Astrocyte (in vitro differentiated cells and primary cell): ENCODE data around the gene INO80.

Source experiments
- CTCF ChIP-seq: IDR thresholded peaks from 2 replicates; pipeline ENCODE4 v1.5.1; 2011; ENCODE audit warnings: low read depth, mild to moderate bottlenecking, inconsistent platforms, low read length, moderate library complexity; ENCODE audit not compliant: insufficient read depth
- EZH2 ChIP-seq: IDR thresholded peaks from 2 replicates; pipeline ENCODE4 v1.6.1; 2012; ENCODE audit warnings: mild to moderate bottlenecking, low read length, inconsistent platforms; ENCODE audit not compliant: insufficient read depth

- TF ChIP-seq CTCF (no peak), EZH2 (no peak)
Observed at GRCh38 chr15:40964006-40964405, 152.1 kb downstream of the INO80 start.
